NCI-H446 treated with DMSO at 0.1 percent for 48 hours (cell line): ENCODE data around the gene ACSF2.
"Not testable (repeated sequence)": the region's sequence is repeated elsewhere in the genome, so short reads cannot be mapped to it uniquely, and the experiment has no call there.

Experiments used
- DNase-seq: peaks from one replicate; lab custom pipeline; 2025; lab: John Stamatoyannopoulos, UW

ACSF2 gene, protein sequence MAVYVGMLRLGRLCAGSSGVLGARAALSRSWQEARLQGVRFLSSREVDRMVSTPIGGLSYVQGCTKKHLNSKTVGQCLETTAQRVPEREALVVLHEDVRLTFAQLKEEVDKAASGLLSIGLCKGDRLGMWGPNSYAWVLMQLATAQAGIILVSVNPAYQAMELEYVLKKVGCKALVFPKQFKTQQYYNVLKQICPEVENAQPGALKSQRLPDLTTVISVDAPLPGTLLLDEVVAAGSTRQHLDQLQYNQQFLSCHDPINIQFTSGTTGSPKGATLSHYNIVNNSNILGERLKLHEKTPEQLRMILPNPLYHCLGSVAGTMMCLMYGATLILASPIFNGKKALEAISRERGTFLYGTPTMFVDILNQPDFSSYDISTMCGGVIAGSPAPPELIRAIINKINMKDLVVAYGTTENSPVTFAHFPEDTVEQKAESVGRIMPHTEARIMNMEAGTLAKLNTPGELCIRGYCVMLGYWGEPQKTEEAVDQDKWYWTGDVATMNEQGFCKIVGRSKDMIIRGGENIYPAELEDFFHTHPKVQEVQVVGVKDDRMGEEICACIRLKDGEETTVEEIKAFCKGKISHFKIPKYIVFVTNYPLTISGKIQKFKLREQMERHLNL

DNA sequence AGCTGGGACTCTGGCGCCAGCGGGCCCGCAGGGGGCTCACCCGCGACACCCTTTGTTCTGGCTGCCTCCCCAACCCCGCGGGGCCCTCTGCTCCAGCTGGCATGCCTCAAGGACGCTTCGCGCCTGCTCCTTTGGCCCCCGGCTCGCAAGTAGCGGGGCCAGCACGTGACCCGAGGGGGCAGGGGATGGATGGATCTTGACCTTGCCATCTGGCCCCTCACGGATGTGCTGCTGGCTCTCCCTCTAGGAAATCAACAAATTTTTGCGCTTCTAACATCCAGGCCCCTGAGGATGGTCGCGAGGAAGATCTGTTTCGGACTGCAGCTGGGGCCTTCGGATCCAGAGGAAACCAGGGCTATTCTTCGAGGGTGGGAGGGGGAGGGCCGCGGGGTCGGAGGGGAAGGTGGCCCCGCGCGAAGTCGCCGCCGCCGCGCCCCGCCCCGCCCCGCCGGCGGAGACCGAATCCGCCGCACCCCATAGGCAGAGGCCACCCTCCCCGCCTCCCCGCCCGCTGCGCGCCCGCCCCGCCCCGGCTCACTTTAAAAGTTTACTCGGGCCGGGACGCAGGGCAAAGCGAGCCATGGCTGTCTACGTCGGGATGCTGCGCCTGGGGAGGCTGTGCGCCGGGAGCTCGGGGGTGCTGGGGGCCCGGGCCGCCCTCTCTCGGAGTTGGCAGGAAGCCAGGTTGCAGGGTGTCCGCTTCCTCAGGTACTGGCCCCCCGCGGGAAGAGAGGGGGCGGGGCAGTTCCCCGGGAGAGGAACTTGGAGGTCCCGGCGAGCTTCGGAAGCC, at the start of gene ACSF2:
Gene ACSF2, plus strand, starts transcription at position 537 of the 790 bp plus-strand sequence. Its CDS starts 44 bp downstream, at position 581.
- no peak for DNase-seq

DNA sequence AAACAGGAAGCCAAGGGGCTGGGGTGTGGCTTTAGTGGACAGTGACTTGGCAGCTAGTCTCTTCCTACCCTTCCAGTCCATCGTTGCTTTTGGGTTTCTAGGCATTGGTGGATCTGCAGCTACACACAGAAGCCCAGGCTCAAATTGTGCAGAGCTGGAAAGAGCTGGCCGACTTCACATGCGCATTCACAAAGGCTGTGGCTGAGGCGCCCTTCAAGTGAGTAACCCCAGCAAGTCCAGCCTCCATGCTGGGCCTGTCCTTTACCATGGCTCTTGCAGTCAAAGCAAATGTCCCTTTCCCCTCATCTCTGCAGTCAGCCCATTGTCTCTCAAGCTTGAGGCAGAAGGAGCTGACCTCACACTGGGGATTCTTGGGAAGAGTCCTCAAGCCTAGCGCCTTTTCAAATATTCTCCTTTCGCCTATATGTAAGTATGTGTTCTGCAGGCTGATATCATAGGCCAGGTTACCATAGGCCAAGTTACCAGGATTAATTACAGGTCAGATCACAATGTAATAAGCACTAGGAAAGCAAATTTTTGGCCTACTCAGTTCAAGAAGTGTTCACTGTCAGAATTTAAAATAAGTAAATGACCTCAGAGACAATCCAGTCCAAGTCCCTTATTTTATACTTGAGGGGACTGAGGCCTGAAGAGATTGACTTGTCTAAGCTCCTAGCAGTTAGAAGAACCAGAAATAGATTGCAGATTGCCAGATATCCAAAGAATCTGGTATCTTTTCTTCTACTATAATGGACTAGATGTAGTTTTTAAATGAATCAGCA, 46.5 kb upstream of the ACSF2 start:
- no peak for DNase-seq

DNA sequence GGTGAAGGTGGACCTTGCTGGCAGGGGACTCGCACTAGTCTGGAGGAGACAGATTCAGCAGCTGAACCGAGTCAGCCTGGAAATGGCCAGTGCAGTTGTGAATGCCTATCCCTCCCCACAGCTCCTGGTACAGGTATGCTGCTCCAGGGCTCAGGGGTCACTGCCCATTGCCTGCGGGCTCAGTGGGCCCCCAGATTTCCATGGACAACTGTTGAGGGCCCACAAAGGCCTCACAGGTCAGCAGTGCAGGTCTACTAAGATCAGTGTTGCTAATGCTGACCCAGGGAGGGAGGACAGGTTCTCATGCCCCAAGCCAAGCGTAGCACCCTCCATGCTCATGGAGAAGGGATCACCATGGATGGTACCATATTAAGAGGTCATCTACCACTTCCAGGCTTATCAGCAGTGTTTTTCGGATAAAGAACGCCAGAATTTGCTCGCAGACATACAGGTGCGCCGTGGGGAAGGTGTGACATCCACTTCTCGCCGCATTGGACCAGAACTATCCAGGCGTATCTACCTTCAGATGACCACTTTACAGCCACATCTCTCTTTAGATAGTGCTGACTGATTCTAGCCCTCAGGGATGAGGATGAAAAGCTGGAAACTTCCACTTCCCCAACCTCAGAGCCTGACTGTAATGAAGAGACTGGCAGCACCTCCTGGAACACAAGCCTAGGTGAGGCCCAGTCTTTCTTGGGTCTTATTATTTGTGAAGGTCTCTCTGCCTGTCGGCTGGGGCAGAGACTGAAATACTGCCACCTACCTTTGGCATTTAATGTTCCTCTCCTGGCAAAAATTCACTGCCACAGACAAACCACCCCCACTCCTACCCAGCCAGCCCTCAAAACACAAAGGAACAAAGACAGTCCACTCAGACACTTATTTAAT, 45.4 kb upstream of the ACSF2 start:
- no peak for DNase-seq

DNA sequence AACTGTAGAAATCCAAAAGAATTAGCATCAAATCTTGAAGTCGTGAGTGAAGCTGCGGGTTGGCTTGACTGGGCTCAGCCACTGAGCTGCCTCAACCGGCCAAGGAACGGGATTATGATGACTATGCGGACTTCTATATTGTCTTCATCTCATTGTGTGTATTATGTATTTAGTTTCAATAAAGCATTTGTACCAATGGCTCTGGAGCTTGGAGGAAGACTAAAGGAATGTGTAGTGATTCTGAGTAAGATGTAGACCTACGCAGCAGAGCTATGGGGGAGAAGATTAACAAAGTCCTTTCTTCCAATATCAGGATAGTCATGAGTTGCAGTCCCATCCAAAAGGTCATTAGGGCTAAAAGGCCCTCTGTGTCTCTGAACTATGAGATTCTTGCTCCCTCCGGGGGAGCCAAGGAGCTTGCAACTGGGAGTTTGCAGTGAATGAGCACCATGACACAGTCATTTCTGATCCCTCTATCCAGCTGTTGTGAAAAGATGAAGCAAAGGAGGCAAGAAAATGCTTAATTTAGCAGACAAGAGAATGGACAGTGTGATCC, 44.7 kb upstream of the ACSF2 start:
- DNase-seq, result no peak

DNA sequence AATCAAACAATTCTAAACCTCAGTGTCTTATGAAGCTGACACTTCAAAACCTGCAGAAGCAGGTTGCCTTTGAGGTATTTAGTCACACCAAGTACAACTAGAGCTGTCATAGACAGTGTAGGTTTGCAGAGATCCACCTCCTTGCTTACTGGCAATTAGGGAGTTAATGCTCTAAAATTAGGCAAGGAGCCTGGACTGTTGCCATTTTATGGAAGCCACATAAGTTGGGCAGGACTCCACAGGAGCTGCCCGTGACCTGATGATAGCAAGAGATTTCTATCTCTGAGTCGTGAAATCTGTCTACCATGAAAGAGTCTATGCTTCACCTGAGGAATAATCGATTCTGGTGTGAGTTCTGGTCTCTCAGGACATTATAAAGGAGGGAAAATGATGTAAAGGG, 44.1 kb upstream of the ACSF2 start:
- no peak for DNase-seq

DNA sequence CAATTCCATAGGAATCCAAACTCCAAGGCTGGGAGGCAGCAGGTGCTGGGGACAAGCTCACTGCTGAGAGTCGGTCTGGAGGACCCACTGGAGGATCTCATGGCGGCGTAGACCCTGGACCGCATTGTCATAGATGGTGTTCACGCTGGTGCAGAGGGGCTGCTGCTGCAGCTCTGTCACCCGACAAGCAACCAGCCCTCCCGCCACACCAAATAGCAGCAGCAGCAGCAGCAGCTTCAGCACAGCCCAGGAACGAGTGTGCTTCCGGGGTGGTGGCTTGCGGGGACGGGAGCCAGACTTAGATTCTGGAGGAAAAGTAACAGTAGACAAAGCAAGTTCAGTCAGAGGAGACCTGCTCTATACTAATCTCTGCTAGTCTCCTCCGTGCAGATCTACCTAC, 43.1 kb upstream of the ACSF2 start:
- DNase-seq, result no peak

DNA sequence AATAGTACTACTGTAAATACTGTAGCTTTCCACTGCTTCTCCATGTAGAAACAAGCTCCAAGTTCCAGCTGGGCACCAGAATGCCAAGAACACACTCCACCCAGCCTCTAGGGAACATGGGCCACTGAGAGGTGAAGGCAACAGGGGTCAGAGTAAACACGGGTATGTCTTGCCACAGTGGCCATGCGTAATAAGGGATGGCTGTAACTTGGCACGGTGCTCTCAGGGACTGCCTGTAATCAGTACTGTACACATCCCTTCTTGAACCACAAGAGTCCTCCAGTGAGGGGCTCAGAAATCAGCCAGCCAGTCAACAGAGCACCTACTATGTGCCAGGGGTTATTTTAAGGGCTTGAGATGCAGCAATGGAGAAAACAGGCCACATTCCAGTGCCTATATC, 39.5 kb upstream of the ACSF2 start:
- no peak for DNase-seq

DNA sequence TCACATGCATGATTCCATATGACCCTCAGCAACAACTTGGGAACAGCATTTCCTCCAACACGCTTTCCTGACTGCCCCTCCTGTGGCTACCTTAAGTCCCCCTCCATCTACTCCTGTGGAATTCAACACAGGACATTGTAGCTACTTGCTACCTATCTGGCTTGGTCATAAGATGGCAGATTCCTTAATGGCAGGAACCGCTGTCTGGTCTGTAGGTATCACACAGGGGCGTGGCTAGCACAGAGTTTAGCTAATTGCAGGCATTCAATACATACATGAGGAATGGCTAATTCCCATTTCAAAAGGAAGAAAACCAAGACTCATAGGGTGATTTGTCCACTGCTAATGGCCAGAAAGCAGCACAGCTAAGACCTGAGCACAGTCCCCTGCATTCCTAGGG, 37.3 kb upstream of the ACSF2 start:
- no peak for DNase-seq

DNA sequence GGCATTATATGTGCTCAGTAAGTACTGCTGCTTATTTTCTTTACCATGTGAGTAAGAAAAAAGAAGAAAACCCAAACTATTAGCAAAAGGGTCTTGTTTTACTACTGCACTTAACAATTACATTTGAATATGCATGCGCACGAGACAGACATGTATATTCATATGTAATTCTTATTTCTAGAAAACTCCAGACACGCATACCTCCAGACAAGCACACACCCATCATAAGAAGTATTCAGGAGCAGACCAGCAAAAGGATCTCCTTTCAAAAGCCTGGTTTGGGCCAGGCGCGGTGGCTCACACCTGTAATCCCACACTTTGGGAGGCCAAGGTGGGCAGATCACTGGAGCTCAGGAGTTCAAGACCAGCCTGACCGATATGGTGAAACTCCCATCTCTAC, 36.5 kb upstream of the ACSF2 start:
- DNase-seq, result no peak

DNA sequence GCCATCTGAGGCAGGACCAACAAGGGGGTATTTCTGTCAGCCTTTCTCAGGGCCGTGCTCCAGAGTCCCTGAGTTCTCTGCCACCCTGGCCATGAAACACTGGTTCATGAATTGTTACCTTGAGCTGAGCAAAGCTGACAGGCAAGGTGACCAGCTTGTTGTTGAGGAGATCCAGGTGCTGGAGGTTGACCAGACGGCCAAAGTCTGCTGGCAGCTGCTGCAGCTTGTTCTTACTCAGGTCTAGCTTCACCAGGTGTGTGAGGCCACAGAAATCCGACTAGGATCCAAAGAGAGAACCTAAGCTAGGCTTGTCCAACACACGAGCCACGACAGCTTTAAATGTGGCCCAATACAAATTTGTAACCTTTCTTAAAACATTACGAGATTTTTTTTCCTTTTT, 33.4 kb upstream of the ACSF2 start:
- no peak for DNase-seq

DNA sequence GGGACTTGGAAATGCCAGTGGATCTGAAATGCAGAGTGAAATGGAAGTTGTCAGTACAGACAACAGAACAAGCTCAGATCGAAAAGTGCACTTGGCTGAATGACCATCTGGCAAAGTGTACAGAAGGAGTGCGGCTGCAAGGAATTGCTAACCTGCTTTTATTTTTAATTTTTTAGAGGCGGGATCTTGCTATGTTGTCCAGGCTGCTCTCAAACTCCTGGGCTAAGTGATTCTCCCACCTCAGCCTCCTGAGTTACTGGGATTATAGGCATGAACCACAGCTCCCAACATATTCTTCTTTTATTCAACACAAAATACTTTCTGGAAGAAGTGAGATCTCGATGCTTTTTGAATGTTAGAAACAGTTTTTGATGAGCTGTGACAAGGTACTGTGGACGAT, 32.3 kb upstream of the ACSF2 start:
- DNase-seq, result no peak

DNA sequence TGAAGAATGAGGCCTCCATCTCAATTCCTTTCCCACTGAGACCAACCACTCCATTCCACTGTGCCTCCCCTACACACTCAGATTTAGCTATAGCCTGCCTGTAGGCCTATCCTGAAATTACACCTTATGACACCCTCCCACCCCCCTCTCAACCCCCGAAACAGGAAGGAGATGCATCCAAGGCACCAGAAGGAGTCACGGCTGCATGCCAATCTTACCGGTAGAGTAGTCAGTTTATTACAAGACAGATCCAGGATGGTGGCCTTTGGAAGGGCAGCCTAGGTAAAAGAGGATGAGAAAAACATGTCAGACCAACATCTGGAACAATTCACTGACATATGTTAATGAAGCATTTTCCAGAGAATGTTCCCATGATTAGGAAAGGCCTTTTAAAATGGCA, 31.3 kb upstream of the ACSF2 start:
- DNase-seq, result no peak

DNA sequence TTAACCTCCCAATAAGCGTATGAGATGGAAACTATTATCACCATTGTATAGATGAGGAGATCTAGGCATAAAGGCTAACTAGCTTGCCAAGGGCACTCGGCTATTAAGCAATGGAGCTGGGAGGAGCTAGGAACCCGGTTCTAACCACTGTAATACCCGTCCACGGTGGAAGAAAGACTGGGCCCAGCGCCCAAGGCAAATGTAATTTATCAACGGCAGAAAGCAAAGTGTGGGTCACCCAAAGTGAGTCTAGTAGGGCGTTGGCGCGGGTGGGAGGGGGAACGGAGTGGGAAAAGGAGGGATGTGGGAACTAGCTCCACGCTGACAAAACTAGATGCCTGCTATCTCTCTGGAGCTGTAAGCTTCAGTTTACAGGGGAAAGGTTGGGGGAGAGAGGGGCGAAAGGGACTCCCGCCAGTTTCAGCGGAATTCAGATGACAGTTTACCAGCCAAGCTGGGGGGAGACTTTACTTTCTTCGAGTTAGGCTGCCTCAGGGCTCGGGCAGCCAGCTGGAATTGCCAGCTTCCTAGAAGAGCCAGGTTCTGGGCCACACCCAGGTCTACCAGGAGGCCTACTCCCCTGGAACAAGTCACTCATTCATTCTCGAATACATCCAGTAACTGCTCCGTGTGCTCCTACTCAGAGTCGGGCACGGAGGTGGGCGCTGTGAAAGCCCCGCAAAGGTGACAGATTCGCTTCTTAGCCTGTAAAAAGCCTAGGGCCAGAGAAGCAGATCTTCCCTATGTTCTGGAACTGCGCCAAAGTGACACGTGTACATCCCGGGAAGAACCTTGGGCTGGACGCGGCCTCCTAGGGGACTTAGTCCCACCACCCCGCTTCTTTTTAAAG, 29.5 kb upstream of the ACSF2 start:
- no peak for DNase-seq

DNA sequence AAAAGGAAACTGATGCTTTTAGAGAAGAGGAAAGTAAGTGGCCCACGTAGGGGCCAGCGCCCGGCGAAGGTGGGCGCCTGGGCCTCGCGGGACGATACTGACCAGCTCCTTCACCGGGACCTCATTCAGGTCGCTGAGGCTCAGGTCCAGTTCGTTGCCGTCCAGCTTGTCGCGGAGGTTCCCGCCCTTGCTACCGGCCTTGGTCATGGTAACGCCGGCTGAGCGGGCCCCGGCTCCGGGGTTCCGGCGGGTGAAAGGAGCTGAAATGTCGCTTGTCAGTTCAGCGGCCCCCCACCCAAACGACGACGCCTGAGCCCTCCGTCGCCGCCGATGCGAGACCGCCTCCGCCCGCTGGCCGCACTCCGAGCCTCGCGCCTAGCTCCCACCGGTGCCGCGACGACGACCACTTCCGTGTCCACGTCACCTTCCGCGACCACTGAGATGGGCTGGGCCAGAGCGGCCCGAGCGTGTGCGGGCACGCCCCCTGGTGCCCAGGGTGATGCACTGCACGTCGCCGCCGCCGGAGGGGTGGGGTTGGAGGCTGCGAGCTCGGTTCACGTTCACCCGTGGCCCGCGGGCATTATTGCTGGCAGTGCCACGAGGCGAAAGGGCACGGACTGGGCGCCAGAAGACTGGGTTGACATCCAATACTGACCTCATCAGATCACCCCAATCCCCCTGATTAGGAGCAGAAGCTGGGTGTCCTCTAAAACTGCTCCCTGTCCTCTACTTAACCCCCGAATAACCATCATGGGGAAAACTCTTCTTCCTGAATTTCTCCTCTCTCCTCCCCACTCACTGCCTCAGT, 28.7 kb upstream of the ACSF2 start, which contains the start of gene LRRC59:
Gene LRRC59, minus strand, starts transcription at position 413 of the 808 bp plus-strand sequence. Its CDS starts 206 bp downstream, at position 207.
- peak; percentile 42 for DNase-seq

DNA sequence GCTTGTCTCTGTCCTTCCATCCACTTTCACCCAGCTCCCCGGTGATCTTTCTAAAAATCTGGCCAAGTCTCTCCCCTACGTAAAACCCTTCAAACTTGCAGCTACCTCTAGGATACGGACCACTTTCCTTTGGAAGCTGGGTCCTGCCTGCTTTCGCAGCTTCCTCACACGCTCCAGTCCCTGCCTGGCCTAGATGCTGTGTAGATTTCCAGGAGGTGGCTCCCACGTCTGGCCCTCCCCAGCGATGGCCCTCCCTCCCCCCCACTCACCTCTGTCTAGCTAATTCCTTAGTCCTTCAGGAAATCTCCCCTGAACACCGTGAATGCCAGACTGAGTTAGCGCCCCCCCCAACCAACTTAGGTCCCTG, 28.1 kb upstream of the ACSF2 start:
- no peak for DNase-seq

DNA sequence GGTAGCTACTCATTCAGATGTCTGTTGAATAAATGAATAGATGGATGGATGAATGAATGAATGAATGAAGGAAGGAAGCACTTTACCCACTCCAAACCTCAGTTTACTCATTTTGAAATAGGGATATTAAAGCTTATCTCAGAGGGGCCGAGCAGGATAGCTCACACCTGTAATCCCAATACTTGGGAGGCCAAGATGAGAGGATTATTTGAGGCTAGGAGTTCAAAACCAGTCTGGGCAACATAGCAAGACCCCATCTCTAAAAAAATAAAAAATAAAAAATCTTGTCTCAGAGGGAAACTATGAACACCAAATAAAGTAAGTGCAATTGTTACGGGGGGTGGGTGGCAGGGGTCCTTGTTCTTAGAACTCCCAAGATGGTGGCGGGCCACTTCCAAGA, 27.3 kb upstream of the ACSF2 start:
- DNase-seq, result not testable (repeated sequence)

DNA sequence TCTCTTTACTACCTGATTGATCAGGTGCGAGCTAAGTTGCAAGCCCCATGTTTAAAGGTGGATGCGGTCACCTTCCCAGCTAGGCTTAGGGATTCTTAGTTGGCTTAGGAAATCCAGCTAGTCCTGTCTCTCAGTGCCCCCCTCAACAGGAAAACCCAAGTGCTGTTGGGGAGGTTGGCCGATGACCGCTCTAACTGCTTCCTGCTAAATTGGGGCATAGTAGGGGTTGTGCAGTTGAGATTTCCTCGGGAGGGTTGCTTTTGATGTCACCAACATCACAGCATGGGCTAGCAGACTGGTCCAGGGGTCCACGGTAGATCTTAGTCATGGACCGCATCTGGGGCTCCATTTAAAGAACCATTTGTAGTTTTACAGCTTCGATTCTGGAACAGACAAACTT, 26.4 kb upstream of the ACSF2 start:
- DNase-seq, result not testable (repeated sequence)

DNA sequence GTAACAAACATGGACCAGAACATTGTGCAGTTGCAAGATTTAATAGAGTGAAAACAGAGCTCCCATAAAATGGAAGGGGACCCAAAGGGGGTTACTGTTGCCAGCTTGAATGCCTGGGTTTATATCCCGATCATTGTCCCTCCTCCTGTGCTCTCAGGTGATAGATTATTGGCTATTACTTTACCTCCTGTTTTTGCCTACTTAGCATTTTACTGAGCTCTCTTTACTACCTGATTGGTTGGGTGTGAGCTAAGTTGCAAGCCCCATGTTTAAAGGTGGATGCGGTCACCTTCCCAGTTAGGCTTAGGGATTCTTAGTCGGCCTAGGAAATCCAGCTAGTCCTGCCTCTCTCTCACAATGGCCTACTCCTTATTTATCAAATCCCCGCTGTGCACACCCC, 20.7 kb upstream of the ACSF2 start:
- not testable (repeated sequence) for DNase-seq

DNA sequence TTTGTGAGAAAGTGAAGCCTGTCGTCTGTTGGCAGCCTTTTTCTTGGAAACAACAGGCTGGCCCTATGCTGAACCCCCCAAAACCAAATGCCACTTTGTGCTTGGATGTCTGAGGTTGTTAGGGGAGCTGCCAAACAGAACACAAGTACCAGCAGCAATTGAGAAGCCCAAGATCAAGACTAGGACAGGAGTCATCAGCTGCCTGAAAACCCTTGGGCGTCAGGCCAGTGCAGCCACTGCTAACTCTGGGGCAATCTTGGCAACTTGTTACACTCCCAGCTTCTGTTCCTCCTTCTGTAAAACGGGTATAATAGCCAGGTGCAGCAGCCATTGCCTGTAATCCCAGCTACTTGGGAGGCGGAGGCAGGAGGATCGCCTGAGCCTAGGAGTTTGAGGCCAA, 19.4 kb upstream of the ACSF2 start:
- no peak for DNase-seq
